HG03378 (cell line): ENCODE results near the gene ENTR1.

Experiments used
- ATAC-seq: cut with Tn5 transposase; IDR thresholded peaks from one replicate; pipeline ENCODE4 v1.9.1; 2021; ENCODE audit warnings: mild to moderate bottlenecking, moderate library complexity; ENCODE audit not compliant: unreplicated experiment

Gene ENTR1

DNA sequence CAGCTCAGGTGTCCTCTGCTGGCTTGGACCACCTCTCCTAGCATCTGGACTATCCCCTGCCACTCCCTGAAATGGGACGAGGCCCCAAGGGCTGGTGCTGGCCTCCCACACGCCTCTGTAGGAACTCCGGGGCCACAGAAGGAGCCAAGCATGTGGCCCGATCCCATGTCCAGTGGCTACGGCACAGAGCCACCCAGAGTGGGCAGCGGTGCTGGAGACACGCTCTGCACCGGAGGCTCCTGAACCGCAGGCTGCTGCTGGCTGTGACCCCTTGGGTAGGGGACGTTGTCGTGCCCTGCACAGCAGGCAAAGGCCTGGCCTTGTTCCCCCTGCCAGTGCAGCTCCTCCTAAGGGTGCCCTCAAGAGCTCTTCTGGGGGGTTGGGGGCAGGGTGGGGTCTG, 30.5 kb downstream of the ENTR1 start:
- no peak for ATAC-seq

DNA sequence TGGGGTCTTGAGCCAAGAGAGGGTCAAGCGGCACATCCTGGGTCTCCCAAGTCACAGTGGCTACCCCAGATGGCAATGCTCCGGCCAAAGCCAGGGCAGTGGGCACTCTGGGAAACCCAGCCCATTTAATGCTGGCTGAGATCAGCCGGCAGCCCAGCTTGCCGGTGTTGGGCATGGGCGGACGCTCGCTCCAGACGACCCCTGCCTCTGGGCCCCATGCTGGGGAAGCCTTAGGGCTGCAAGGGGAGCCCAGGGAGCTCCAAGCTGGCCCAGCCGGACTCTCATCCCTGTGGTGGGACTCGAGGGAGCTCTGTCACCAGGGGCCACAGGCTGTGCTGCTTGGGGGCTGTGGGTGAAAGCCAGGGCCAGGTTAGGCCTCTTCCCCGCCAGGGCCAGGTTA, 31.0 kb downstream of the ENTR1 start:
- ATAC-seq = no peak

DNA sequence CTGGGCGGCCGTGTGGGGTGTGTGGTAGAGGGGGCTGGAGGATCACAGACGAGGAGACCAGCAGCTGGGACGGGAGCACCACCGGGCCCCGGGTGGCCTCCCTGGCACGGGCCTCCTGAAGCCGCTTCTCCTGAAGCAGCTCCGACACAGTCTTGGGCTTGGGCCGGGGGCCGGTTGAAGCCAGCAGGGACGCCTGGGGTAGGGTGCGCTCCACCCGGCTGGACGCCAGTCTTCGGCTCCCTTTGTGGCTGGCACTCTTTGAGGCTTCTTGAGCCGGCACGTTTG, 31.5 kb downstream of the ENTR1 start:
- ATAC-seq = no peak

DNA sequence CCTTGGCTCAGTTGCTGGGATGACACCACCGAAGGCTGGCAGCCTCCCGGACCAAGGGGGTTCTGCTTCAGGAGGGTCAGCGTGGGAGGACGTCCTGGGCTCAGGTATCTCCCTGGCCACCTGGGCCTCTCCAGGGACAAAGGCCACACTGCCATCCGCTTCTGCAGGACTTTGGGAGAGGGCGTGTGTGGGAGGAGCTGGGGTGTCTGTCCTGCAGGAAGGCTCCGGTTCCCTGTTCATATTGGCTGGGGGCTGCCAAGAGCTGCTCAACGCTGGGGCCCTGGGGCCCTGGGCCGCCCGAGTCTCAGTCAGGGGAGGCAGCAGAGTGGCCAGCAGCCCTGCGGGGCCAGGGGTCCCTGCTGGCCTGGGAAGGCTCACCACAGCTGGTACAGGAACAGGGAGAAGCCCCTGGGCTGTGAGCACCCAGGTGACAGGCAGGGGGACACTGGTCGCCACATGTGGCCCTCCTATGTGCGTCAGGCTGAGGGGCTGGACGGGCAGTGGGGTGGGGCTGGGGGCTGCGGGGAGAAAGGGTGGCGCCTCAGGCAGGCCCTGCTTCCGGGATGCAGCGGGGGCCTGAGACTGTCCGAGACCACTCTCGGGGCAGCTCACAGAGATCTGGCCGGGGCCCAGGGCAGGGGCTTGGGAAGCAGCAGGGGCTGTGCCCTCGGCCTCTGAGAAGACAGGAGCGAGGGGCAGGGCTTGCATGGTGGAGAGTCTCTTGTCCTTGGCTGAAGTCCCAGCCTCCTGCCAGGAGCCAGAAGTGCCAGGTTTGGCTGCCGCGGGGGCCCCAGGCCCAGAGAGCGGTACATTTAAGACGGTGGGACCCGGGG, 32.0 kb downstream of the ENTR1 start:
- no peak for ATAC-seq

DNA sequence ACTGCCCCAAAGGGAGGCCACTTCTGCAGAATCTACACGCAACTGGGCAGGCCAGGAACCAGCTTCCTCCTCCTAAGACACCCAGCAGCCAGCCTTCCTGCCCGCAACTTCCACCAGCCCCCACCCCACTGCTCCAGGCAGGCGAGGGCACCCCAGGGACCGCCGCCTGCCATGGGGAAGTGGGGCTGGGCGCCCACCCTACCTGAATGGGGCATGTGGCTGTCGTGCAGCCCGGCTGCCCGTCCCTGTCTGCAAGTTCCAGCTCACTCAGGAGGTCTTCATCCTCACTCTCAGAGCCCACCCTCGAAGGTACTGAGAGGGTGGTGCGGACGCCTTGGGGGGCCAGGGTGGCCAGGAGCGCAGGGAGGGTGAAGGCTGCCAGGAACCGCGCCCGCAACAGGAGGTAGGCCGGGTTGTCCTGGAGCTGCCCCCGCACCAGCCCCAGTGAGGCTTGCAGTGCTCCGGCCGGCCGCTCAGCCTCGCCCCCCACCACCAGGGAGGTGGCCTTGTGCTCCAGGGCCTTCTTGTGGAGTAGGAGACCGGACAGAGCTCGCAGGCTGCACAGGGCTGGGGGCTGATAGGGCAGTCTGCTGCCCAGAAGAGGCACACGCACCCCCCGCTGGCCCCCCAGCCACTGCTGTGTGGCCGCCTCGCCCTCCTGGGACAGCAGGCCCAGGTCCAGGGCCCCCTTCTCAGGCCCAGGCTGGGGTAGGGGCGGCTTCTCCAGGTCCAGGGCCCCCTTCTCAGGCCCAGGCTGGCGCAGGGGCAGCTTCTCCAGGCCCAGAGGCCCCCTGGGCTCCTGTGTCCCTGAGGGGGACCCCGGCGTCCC, 32.9 kb downstream of the ENTR1 start:
- ATAC-seq = no peak

DNA sequence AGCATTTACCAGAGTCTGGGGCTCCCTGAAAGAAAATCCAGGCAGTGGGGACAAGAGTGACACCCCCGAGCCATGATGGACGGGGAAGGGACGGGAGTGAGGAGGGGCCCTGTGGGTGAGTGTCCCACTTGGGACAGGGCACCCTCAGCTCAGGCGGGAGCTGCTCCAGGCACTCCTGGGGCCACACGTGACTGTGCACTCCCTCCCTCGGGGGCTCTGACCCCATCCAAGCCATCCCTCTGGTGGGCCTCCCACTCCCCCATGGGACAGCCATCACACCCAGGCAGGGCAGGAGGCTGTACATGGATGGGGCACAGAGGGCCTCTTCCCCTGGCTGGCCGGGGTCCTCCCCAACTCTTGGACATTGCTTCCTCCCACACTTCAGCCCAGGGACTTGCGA, 34.0 kb downstream of the ENTR1 start:
- no peak for ATAC-seq

DNA sequence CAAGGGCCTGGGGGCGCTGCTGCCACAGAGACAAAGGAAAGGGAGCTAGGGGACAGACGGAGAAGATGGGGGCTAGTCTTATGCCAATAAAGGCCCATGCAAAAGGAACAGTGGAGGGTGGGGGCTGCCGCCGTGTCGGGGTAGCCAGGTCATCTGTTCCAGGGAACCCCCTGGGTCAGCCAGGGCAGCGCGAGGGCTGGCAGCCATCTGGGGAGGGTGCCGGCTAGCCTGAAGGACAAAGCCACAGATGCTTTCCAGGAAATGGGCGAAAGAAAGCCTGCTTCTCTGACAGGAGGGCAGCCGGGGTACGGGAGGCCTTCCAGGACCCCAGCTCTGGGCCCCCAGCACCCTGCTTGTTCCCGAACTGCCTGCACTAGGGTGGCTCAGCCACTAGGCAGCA, 35.3 kb downstream of the ENTR1 start:
- ATAC-seq = no peak

DNA sequence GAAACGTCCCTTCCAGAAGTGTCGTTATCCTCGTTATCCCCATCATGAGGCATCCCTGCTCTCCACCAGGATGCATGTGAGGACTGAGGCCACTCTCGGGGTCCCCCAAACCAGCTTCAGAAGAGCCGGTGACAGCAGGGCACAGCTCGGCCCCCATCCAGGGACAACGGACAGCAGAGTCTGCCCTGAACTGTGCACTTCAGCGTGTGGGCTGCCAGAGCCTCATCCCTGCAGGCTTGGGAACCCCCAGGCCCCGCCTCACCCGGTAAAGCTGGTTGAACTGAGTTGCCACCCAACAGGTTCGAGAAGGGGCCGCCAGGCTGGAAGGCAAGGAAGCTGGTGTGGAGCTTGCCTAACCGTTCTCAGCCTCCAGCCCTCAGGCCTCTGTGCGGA, 36.2 kb downstream of the ENTR1 start:
- ATAC-seq = no peak

DNA sequence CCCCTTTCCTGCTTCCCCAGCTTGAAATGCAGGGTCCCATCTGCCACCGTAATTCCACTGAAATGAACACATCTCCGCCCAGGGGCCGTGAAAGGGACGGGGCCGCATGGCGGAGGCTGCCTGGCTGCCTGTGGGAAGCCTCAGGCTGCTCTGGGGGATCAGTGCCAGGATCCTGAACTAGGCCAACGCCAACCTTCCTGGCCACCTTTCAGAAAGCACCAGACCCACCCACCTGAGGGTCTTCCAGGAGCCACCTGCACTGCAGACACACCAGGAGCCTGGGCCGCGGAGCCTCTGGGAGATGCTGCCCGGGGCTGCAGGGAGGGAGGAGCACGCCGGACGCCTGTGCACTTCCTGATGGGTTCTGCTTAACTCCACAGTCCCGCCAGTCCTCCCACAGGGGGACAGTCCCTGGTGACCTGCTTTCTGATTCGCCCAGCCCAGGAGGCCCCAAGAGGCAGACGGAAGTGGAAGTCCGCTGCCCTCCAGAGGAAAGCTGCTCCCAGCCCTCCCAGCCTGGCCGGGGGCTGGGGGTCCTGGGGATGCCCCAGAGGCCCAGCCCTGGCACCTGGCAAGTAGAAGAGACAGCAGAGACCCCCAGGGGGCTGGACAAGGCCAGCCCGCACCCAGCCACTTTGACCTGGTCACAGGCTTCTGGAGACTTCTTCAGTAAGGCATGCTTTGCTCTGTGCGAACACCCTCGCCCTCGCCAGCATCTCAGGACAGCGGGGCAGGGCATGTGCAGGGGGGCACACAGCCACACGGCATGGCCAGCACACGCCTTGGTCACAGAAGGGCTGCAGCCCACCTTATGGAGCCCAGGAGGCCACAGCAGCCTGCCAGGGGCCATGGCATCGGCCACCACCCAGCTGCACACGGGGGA, 36.9 kb downstream of the ENTR1 start, which contains the start of gene CARD9:
Gene CARD9 (minus strand): TSS at position 370 of the 883 bp plus-strand sequence. CDS start 1,591 bp downstream, outside the sequence.
- ATAC-seq = no peak

DNA sequence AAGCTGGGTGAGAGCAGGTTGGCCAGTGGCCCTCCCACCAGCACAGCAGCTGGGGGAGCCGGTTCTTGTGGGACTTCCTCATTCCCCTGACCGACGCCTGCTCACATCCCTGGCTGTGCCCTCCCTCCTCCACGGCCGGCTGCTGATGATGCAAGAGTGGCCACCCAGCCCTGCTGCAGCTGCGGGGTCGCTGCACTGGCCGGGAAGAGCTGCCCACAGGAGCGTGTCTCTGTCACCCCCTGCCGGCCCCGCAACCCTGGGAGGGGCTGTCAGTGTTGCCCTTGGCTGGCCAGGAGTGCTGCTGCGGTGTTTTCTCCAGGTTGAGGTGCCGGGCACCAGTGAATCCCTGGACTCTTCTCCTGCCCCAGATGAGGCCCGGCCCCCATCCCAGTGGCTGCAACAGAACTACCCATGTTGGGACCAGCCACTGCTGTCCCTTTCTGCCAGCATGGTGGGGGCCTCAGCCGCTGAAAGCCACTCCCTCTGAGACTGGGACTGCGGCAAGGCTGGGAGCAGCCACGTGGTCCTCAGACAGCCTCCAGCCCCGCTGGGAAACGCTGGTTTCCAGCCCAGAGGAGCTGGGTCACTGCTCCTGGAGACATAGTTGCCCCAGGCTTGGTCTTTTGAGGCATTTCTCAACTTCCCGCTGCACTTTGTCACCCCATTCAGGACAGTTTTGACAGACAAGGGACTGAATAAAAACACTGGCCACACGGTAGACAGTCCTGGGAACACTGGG, 37.7 kb downstream of the ENTR1 start:
- ATAC-seq = no peak

DNA sequence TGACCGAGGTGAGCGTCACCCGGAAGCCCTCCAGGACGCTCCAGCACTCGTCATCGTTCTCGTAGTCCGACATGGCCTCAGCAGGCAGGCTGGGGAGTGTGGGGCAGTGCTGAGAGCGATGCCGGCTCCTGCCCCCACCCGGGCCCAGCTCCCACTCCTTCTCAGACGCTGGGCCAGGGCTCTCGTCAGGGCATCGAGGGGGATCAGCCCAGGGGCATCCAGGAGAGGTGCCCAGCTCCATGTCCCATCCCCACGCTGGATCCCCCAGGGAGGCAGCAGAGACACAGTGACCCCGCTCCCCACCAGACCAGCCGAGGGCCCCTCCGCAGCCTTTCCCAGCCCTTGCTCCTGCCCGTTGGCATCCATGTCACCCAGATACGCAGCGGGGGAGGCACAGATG, 38.4 kb downstream of the ENTR1 start:
- no peak for ATAC-seq

DNA sequence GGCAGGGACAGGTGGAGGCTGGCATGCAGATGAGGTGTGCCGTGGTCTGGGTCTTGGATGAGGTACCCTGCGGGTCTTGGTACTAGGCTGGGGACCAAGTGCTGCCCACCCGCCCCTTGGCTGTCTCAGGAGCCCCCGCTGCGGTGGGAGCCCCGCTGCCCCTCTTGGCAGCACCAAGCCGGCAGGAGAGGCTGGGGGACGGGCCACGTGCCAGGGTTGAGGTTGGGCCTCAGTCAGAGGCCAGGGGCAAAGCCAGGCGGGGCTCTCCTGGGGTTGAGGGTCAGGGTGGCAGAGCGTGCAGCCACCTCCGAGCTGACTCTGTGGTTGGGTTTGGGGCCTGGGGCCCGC, 38.9 kb downstream of the ENTR1 start:
- ATAC-seq = no peak

DNA sequence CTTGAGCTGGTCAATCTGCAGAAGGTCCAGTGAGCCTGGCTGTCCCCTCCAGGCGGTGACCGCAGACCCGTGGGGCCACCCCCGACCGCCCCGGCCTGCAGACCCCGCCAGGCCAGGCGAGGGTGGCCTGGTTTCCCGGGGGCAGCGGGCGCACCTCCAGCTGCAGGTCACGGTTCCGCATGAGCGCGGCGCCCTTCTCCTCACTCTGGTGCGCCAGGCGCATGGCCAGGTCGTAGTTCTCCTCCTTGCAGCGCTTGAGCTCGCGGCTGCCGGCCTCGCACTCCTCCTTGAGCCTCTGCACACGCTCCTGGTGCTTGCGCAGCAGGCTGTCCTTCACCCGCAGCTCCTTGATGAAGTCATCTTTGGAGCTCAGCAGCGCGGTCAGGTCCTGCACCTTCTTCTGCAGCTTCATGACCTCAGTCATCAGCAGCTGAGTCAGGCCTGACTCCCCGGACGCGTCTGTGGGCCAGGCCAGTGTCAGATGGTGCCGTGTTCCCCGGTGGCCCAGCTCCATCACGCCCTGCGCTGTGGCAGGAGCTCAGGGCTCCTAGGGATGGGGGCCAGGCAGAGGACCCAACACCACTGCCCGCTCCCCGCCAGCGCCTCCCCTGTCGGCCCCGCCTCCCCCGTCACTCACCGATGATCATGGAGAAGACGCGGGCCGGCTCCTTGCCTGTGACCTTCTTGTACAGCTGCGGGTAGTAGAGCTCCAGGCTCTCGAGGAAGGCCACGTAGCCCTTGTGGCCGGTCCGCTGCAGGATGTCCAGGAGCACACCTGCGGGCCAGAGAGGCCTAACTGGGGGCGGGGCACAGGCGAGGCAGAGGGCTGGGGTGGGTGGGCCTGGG, 39.5 kb downstream of the ENTR1 start:
- no peak for ATAC-seq

DNA sequence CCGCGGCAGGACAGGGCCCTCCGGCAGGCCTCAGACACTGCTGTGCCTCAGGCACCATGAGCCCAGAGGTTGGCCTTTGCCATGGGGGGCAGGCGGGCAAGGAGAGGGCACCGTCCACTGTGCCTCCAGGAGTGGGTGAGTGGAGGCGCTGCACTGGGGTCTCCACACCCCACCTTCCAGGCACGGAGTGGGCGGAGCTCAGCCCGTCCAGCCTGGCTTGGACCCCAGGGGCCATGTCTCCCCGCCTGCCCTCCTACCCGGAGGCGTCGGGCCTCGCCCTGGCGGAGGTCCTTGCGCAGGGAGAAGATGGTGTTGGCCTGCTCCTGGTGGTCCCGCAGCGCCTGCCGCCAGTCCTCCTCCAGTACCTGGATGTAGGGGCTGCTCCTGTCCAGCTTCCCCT, 40.4 kb downstream of the ENTR1 start:
- ATAC-seq = no peak

DNA sequence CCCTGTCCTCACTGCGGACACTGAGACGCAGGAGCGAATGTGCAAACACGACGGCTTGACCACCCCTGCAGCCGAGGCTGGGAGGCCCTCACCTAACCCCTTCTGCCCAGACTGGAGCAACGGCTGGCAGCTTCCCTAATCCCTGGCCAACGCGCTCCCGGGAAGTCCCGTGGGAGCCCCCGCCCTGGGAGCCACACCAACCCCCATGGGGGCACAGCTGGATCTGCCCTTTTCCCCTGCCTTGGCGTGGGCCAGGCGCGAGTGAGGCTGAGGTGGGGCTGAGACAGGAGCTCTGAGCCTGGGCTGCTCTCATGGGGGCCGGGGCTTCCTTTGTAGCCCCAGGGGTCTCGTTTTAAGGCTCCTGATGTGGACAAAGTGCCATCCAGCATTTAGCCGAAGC, 42.2 kb downstream of the ENTR1 start:
- no peak for ATAC-seq

DNA sequence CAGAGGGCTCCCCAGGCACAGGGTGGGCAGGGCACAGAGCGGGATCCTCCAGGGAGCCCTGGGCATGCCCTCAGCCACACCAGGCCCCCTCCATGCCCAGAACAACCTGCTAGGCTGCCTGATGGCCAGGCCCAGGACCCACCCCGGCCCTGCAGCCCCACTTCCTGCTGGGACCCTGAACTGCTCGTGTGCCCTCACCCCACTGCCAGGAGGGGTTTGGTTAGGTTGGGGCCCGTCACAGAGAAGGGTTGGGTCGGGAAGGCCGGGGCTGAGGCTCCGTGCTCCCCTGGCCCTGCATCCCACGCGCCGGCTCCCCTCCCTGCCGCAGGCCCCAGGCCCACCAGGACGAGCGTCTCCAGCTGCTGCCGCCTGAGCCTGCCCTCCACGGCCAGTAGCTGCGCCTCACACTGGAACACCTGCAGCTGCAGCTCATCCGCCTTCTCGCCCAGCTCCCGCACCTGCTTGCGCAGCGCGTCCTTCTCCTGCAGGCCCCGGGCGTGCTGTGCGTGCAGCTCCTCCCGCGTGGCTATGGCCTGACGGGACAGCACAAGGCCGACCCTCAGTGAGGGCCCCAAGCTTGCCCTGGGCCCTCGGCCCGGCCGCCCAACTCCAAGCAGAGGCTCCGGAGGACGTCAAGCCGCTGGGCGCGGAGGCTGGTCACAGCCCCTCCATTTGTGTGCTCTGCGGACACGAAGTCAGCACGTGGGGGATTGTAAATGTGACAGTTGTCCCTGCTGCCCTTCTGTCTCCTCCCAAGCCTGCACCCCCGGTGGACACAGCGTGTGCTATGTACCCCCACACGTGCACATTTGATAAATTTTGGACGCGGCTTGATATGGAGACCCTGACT, 42.9 kb downstream of the ENTR1 start:
- no peak for ATAC-seq

DNA sequence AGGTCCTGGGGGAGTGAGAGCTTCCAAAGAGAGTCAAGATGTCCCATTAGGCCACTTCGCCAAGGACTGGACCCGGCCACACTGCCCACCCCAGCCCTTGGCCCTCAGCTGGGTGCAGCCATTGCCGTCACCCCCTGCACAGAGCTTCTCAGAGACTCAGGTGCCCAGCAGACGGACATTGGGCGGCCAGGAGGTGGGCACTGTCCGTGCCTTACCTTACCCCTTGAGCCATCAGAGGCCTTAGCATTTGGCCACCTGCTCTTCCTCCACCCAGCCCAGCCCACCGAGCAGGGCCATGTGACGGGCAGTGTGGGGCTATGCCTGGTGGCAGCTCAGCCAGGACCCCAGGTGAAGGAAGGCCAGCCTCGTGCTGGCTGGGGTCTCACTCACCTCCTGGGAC, 43.6 kb downstream of the ENTR1 start:
- no peak for ATAC-seq

DNA sequence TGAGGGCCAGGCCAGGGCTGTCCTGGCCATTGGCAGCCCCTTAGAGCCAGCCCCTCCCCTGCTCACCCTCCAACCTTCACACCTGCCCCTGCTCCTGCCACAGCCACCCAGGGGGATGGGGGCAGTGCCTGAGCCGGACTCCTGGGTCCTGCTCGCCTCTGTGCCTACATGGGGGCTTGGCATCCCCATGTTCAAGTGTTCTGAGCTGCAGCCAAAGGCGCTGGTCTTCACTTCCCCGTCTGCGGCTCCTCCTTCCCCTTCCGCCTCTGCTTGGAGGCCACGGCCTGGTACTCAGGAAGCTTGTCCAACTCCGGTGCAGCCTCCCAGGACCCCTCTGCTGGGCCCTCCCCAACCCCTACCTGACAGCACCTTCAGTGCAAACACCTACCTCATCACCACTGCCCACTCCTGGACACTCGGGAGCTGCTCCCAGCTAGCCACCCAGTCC, 44.6 kb downstream of the ENTR1 start:
- no peak for ATAC-seq
